Liver (tissue), 9 donors: ENCODE results near the gene OSMR. TPM values are rescaled to one million over a fixed set of nuclear protein-coding genes. Genes with fewer than 3 reads are reported as not detected.
A peak's percentile ranks its signal among the peaks of the same experiment; 100 is the strongest.

ENCODE experiments used
- DNase-seq: peaks from one replicate; pipeline ENCODE4 v3.0.0-alpha.2; 2017; ENCODE audit warnings: low spot score
- H3K27ac ChIP-seq, 2 donors: one replicate each; pipeline ENCODE4 v1.7.0; 2013; ENCODE audit warnings: inconsistent platforms in 2 of 2, low read length in 2 of 2, control low read depth in 1 of 2, low read depth in 1 of 2, mild to moderate bottlenecking in 1 of 2
- H3K27me3 ChIP-seq, 4 donors: one replicate each; pipeline versions ENCODE4 v1.6.1 to v1.7.0; 2013; ENCODE audit warnings: low read length in 3 of 4, inconsistent platforms in 1 of 4, mild to moderate bottlenecking in 1 of 4, moderate library complexity in 1 of 4; ENCODE audit not compliant: control insufficient read depth in 4 of 4, insufficient read depth in 4 of 4
- H3K36me3 ChIP-seq, 4 donors: one replicate each; pipeline versions ENCODE4 v1.6.1 to v1.7.0; 2013; ENCODE audit warnings: low read length in 3 of 4, mild to moderate bottlenecking in 3 of 4, low read depth in 1 of 4, moderate library complexity in 1 of 4; ENCODE audit not compliant: control insufficient read depth in 4 of 4, insufficient read depth in 3 of 4
- H3K4me1 ChIP-seq, 4 donors: one replicate each; pipeline versions ENCODE4 v1.6.1 to v1.7.0; 2013; ENCODE audit warnings: low read length in 3 of 4, mild to moderate bottlenecking in 3 of 4, moderate library complexity in 1 of 4; ENCODE audit not compliant: control insufficient read depth in 4 of 4, insufficient read depth in 4 of 4
- H3K4me3 ChIP-seq, 3 donors: one replicate each; pipeline versions ENCODE4 v1.6.1 to v1.7.0; 2013; ENCODE audit warnings: low read length in 3 of 3, control low read depth in 1 of 3, low read depth in 1 of 3, mild to moderate bottlenecking in 1 of 3
- H3K9ac ChIP-seq, 2 donors: one replicate each; pipeline ENCODE4 v1.7.0; 2013; ENCODE audit warnings: low read length in 2 of 2, mild to moderate bottlenecking in 2 of 2, moderate library complexity in 2 of 2, control low read depth in 1 of 2, low read depth in 1 of 2
- H3K9me3 ChIP-seq, 4 donors: one replicate each; pipeline versions ENCODE4 v1.6.1 to v1.7.0; 2013; ENCODE audit warnings: low read length in 3 of 4; ENCODE audit not compliant: control insufficient read depth in 4 of 4
- ATF3 ChIP-seq: IDR thresholded peaks from 2 replicates; pipeline ENCODE4 v1.6.1; 2016; ENCODE audit warnings: antibody characterized with exemption
- CTCF ChIP-seq: fragments of 150-350 bp; IDR thresholded peaks from 2 replicates; pipeline ENCODE4 v1.5.1; 2017; ENCODE audit warnings: improper control_type of control experiment, low read depth, low read length; ENCODE audit not compliant: missing input control
- FOXA1 ChIP-seq: IDR thresholded peaks from 2 replicates; pipeline ENCODE4 v1.6.1; 2016; ENCODE audit warnings: antibody characterized with exemption
- FOXA2 ChIP-seq: IDR thresholded peaks from 2 replicates; pipeline ENCODE4 v1.6.1; 2016; ENCODE audit warnings: antibody characterized with exemption
- GABPA ChIP-seq, 2 donors: IDR thresholded peaks in 1 of 2; conservative IDR thresholded peaks in 1 of 2; 2 replicates each; pipeline ENCODE4 v1.6.1; 2016; ENCODE audit warnings: antibody characterized with exemption in 2 of 2, mild to moderate bottlenecking in 1 of 2, moderate library complexity in 1 of 2
- JUND ChIP-seq, 2 donors: IDR thresholded peaks; 2 replicates each; pipeline ENCODE4 v1.6.1; 2016; ENCODE audit warnings: antibody characterized with exemption in 2 of 2
- MAX ChIP-seq: IDR thresholded peaks from 2 replicates; pipeline ENCODE4 v1.6.1; 2016; ENCODE audit warnings: antibody characterized with exemption
- NR2F2 ChIP-seq: IDR thresholded peaks from 2 replicates; pipeline ENCODE4 v1.6.1; 2016; ENCODE audit warnings: antibody characterized with exemption
- RAD21 ChIP-seq, 2 donors: IDR thresholded peaks; 2 replicates each; pipeline ENCODE4 v1.6.1; 2016; ENCODE audit warnings: antibody characterized with exemption in 2 of 2, mild to moderate bottlenecking in 2 of 2
- RXRA ChIP-seq, 2 donors: IDR thresholded peaks; 2 replicates each; pipeline ENCODE4 v1.6.1; 2017 to 2018; ENCODE audit warnings: antibody characterized with exemption in 2 of 2, mild to moderate bottlenecking in 1 of 2
- SP1 ChIP-seq: IDR thresholded peaks from 2 replicates; pipeline ENCODE4 v1.6.1; 2018; ENCODE audit warnings: antibody characterized with exemption, mild to moderate bottlenecking
- YY1 ChIP-seq: IDR thresholded peaks from 2 replicates; pipeline ENCODE4 v1.6.1; 2016; ENCODE audit warnings: antibody characterized with exemption, mild to moderate bottlenecking
- ZBTB33 ChIP-seq: IDR thresholded peaks from 2 replicates; pipeline ENCODE4 v1.6.1; 2016; ENCODE audit warnings: antibody characterized with exemption
- WGBS: extraction: QIAGEN DNeasy Blood & Tissue Kit; methylation state at CpG from one replicate; pipeline ENCODE4 v1.1.7; 2013; 5-methylcytosine and 5-hydroxymethylcytosine counted together
- polyA plus RNA-seq, 2 donors: library from polyadenylated mRNA; stranded (reverse) in 1 of 2; unstranded in 1 of 2; fragments of 200-250 nt in 1 of 2; fragments of >200 nt in 1 of 2; fragmentation: Nextera tagmentation in 1 of 2; extraction: Ambion mirVana in 1 of 2; gene quantifications; one replicate each; pipeline versions ENCODE4 v1.2.1 to v1.2.3, GENCODE V29; 2013 to 2015
- total RNA-seq, 2 donors: library from RNA; depleted of rRNA; stranded (reverse); fragments of >200 nt; gene quantifications; one replicate each; pipeline ENCODE4 v1.2.3, GENCODE V29; 2014
- donor health status: healthy.
- donor health status: healthy.
- donor health status: healthy.
- donor health status: healthy.
- donor health status: healthy.

The OSMR gene
- total and polyA plus RNA-seq, 4 donors: 4.3 to 34.5 (median 11.7) TPM

GRCh38 chr5:38807570-38808483, 38.0 kb upstream of the OSMR start:
- H3K9ac ChIP-seq: no peak overlapping the region
- no peak for DNase-seq
- H3K4me1 ChIP-seq: no peaks in the 10 kb centered on the region
- peak overlapping the region; percentile 13 to 38 for H3K27ac ChIP-seq
- H3K36me3 ChIP-seq: no peaks in the 10 kb centered on the region
- TF ChIP-seq FOXA1: no peak
- peak; percentile 28 to 51 for TF ChIP-seq RAD21 (IDR thresholded peaks at IDR 0.05)
- TF ChIP-seq NR2F2: peak; percentile 93
- no peak for TF ChIP-seq RXRA (IDR thresholded peaks at IDR 0.05)
- peak; percentile 68 to 71 for TF ChIP-seq JUND (IDR thresholded peaks at IDR 0.05)
- TF ChIP-seq SP1: peak; percentile 16
- no peak overlapping the region for H3K4me3 ChIP-seq
- WGBS: 49% methylated on average over 8 of the region's 8 CpGs
- peaks cover 0 to 10% (median 0%) of the 10 kb centered on the region in 4 donors for H3K27me3 ChIP-seq
- no peaks in the 10 kb centered on the region for H3K9me3 ChIP-seq

GRCh38 chr5:38808666-38809343, 37.0 kb upstream of the OSMR start:
- no peak overlapping the region for H3K4me3 ChIP-seq
- 88% methylated on average over 23 of the region's 23 CpGs for WGBS
- no peaks in the 10 kb centered on the region for H3K36me3 ChIP-seq
- DNase-seq: no peak
- peak overlapping the region; percentile 18 to 44 for H3K27ac ChIP-seq
- H3K4me1 ChIP-seq: no peaks in the 10 kb centered on the region
- H3K9ac ChIP-seq: no peak overlapping the region
- peaks cover 0 to 10% (median 0%) of the 10 kb centered on the region in 4 donors for H3K27me3 ChIP-seq
- H3K9me3 ChIP-seq: no peaks in the 10 kb centered on the region
- TF ChIP-seq FOXA1 (no peak), ATF3 (no peak), ZBTB33 (no peak), MAX (no peak), CTCF (no peak), FOXA2 (no peak), YY1 (no peak), NR2F2 (no peak), GABPA (IDR thresholded peaks at IDR 0.05 in 1 of 2, conservative IDR thresholded peaks at IDR 0.05 in 1 of 2) (no peak)
